ENCODE data around the gene SLIT3.

Gene SLIT3

GRCh38 chr5:169162407-169162806 is 138.5 kb downstream of the SLIT3 start:
- Histone ChIP-seq H3K4me1 (ENCODE audit: insufficient read depth, low read length) (no peaks in the 10 kb centered on the region), H3K4me2 (ENCODE audit: insufficient read depth, low read length) (no peak overlapping the region), H3K79me2 (ENCODE audit: insufficient read depth, low read length) (no peaks in the 10 kb centered on the region), H4K20me1 (ENCODE audit: insufficient read depth, low read length) (no peaks in the 10 kb centered on the region), H3K27me3 (ENCODE audit: insufficient read depth, low read length, poor library complexity) (no peaks in the 10 kb centered on the region), H3K9ac (ENCODE audit: low read depth, low read length) (no peak overlapping the region), H2AFZ (ENCODE audit: low read depth, low read length) (no peak overlapping the region), H3K36me3 (ENCODE audit: insufficient read depth, low read length) (no peaks in the 10 kb centered on the region), H3K4me3 (ENCODE audit: low read depth in 1 of 2, low read length in 2 of 2) (no peak overlapping the region), H3K27ac (ENCODE audit: low read length) (no peak overlapping the region), H3K9me3 (ENCODE audit: insufficient read depth, low read length, severe bottlenecking) (peaks cover under 1% of the 10 kb centered on the region)
- DNase-seq: no peak
- ATAC-seq (ENCODE audit: insufficient read depth, low read depth): no peak
- TF ChIP-seq EZH2 (IDR thresholded peaks at IDR 0.05; ENCODE audit: borderline replicate concordance, low read depth, low read length, severe bottlenecking) (no peak), CTCF (IDR thresholded peaks at IDR 0.05; ENCODE audit: borderline replicate concordance, extremely low read depth, low read length, poor library complexity, severe bottlenecking) (no peak)

GRCh38 chr5:169161022-169161680 is 139.8 kb downstream of the SLIT3 start:
- DNase-seq (no peak), ATAC-seq (ENCODE audit: insufficient read depth, low read depth) (no peak)
- Histone ChIP-seq H3K9ac (ENCODE audit: low read depth, low read length) (no peak overlapping the region), H3K4me1 (ENCODE audit: insufficient read depth, low read length) (no peaks in the 10 kb centered on the region), H2AFZ (ENCODE audit: low read depth, low read length) (no peak overlapping the region), H3K9me3 (ENCODE audit: insufficient read depth, low read length, severe bottlenecking) (peaks cover 4% of the 10 kb centered on the region), H3K79me2 (ENCODE audit: insufficient read depth, low read length) (no peaks in the 10 kb centered on the region), H3K36me3 (ENCODE audit: insufficient read depth, low read length) (no peaks in the 10 kb centered on the region), H3K27ac (ENCODE audit: low read length) (no peak overlapping the region), H4K20me1 (ENCODE audit: insufficient read depth, low read length) (no peaks in the 10 kb centered on the region), H3K4me3 (ENCODE audit: low read depth in 1 of 2, low read length in 2 of 2) (no peak overlapping the region), H3K4me2 (ENCODE audit: insufficient read depth, low read length) (no peak overlapping the region), H3K27me3 (ENCODE audit: insufficient read depth, low read length, poor library complexity) (no peaks in the 10 kb centered on the region)
- TF ChIP-seq CTCF (IDR thresholded peaks at IDR 0.05; ENCODE audit: borderline replicate concordance, extremely low read depth, low read length, poor library complexity, severe bottlenecking): no peak

- Histone ChIP-seq H3K27ac (ENCODE audit: low read length) (no peak overlapping the region), H3K27me3 (ENCODE audit: insufficient read depth, low read length, poor library complexity) (no peaks in the 10 kb centered on the region)
Measured at GRCh38 chr5:169160405-169160901, 140.5 kb downstream of the SLIT3 start.

More at GRCh38 chr5:169160405-169160901, 140.5 kb downstream of the SLIT3 start:
- ATAC-seq (ENCODE audit: insufficient read depth, low read depth) (no peak), DNase-seq (no peak)
- no peaks in the 10 kb centered on the region for H4K20me1 ChIP-seq (ENCODE audit: insufficient read depth, low read length)
- TF ChIP-seq CTCF (IDR thresholded peaks at IDR 0.05; ENCODE audit: borderline replicate concordance, extremely low read depth, low read length, poor library complexity, severe bottlenecking) (no peak), EZH2 (IDR thresholded peaks at IDR 0.05; ENCODE audit: borderline replicate concordance, low read depth, low read length, severe bottlenecking) (no peak)
- H3K9ac ChIP-seq (ENCODE audit: low read depth, low read length): no peak overlapping the region
- H3K79me2 ChIP-seq (ENCODE audit: insufficient read depth, low read length): no peaks in the 10 kb centered on the region
- H3K9me3 ChIP-seq (ENCODE audit: insufficient read depth, low read length, severe bottlenecking): peaks cover 4% of the 10 kb centered on the region
- no peak overlapping the region for H3K4me3 ChIP-seq (ENCODE audit: low read depth in 1 of 2, low read length in 2 of 2)
- H2AFZ ChIP-seq (ENCODE audit: low read depth, low read length): no peak overlapping the region
- H3K4me2 ChIP-seq (ENCODE audit: insufficient read depth, low read length): no peak overlapping the region
- no peaks in the 10 kb centered on the region for H3K36me3 ChIP-seq (ENCODE audit: insufficient read depth, low read length)
- H3K4me1 ChIP-seq (ENCODE audit: insufficient read depth, low read length): no peaks in the 10 kb centered on the region

All from DND-41 (cell line).